Endothelial cell of umbilical vein (primary cell): ENCODE data around the gene PNMA8A. TPM values are rescaled to one million over a fixed set of nuclear protein-coding genes. Genes with fewer than 3 reads are reported as not detected.

Experiments
- BruUV-seq: library from RNA; stranded (reverse); fragments of 400-500 nt; replicated peaks from 2 replicates; lab custom pipeline; 2021; lab: Mats Ljungman, UMichigan
- CTCF ChIA-PET: fragments of 300-600, 350-600 bp; sonication (Branson Sonifier 250); formaldehyde crosslinking; loops from one replicate; lab custom pipeline; 2021; ENCODE audit warnings: antibody characterized with exemption, inconsistent platforms; lab: Charles Lee
- POLR2A ChIA-PET: fragments of 300-600, 350-600 bp; sonication (Branson Sonifier 250); formaldehyde crosslinking; loops from one replicate; lab custom pipeline; 2021; ENCODE audit warnings: antibody characterized with exemption, inconsistent platforms; lab: Charles Lee
- DNase-seq: peaks from one replicate; pipeline ENCODE4 v3.0.0-alpha.2; 2011; ENCODE audit warnings: low read depth, low spot score
- FAIRE-seq: peaks from 2 replicates; lab custom pipeline; 2011; peaks lifted over from hg19 to GRCh38; lab: Jason Lieb, UNC
- H2AFZ ChIP-seq: 2 replicates; pipeline ENCODE4 v1.6.0; 2012; ENCODE audit warnings: low read depth, low read length, control low read depth, inconsistent platforms
- H3K27ac ChIP-seq: 2 replicates; pipeline ENCODE4 v1.5.1; 2011; ENCODE audit warnings: low read depth, mild to moderate bottlenecking, control low read depth, low read length, moderate library complexity; ENCODE audit not compliant: insufficient read depth
- H3K27me3 ChIP-seq, 2 experiments: 2 replicates each; pipeline versions ENCODE4 v1.6.0 to v1.6.1; 2011; ENCODE audit warnings: low read length in 2 of 2, mixed read lengths in 1 of 2; ENCODE audit not compliant: control insufficient read depth in 2 of 2, insufficient read depth in 2 of 2
- H3K36me3 ChIP-seq, 2 experiments: 2 replicates in 1 of 2; 3 replicates in 1 of 2; pipeline ENCODE4 v1.5.1; 2011; ENCODE audit warnings: low read length in 2 of 2, mild to moderate bottlenecking in 1 of 2, moderate library complexity in 1 of 2; ENCODE audit not compliant: control insufficient read depth in 2 of 2, insufficient read depth in 2 of 2; ENCODE audit errors: extremely low read depth in 1 of 2
- H3K4me1 ChIP-seq: 3 replicates; pipeline ENCODE4 v1.5.1; 2011; ENCODE audit warnings: mild to moderate bottlenecking, low read length; ENCODE audit not compliant: control insufficient read depth, insufficient read depth; ENCODE audit errors: extremely low read depth
- H3K4me2 ChIP-seq: 2 replicates; pipeline ENCODE4 v1.6.1; 2011; ENCODE audit warnings: low read length, control low read depth, mixed read lengths; ENCODE audit not compliant: insufficient read depth
- H3K4me3 ChIP-seq, 3 experiments: fragments of 200-600 bp in 1 of 3; sonication (generic), shearing (Covaris generic) in 1 of 3; replicated peaks in 1 of 3; 2 replicates each; pipeline ENCODE4 v1.5.1; 2011 to 2016; ENCODE audit warnings: control low read depth in 3 of 3, low read length in 3 of 3, mild to moderate bottlenecking in 2 of 3, inconsistent platforms in 1 of 3, low read depth in 1 of 3, moderate library complexity in 1 of 3; ENCODE audit not compliant: insufficient read depth in 1 of 3
- H3K79me2 ChIP-seq: 2 replicates; pipeline ENCODE4 v1.6.0; 2012; ENCODE audit warnings: low read length, inconsistent platforms; ENCODE audit not compliant: control insufficient read depth, insufficient read depth
- H3K9ac ChIP-seq: replicated peaks from 2 replicates; pipeline ENCODE3; 2011; ENCODE audit warnings: low read length, control low read depth; ENCODE audit not compliant: insufficient read depth; ENCODE audit errors: extremely low read depth
- H3K9me1 ChIP-seq: replicated peaks from 3 replicates; pipeline ENCODE4 v1.6.0; 2011; ENCODE audit warnings: mild to moderate bottlenecking, low read length; ENCODE audit not compliant: control insufficient read depth, insufficient read depth; ENCODE audit errors: extremely low read depth
- H3K9me3 ChIP-seq: replicated peaks from 2 replicates; pipeline ENCODE4 v1.5.1; 2012; ENCODE audit warnings: low read length, inconsistent platforms; ENCODE audit not compliant: control insufficient read depth, insufficient read depth
- H4K20me1 ChIP-seq: replicated peaks from 2 replicates; pipeline ENCODE3; 2011; ENCODE audit warnings: mild to moderate bottlenecking, low read length; ENCODE audit not compliant: control insufficient read depth, insufficient read depth; ENCODE audit errors: extremely low read depth
- CTCF ChIP-seq, 2 donors: IDR thresholded peaks; 1 replicate in 1 of 2; 2 replicates in 1 of 2; pipeline ENCODE4 v1.5.1; 2011; ENCODE audit warnings: low read length in 2 of 2, mild to moderate bottlenecking in 2 of 2, moderate library complexity in 2 of 2, control low read depth in 1 of 2, inconsistent platforms in 1 of 2, low read depth in 1 of 2; ENCODE audit not compliant: insufficient read depth in 1 of 2; ENCODE audit errors: extremely low read depth in 1 of 2
- FOS ChIP-seq: IDR thresholded peaks from 2 replicates; pipeline ENCODE4 v1.6.1; 2011; ENCODE audit warnings: mild to moderate bottlenecking, low read length, moderate library complexity, borderline replicate concordance; ENCODE audit not compliant: insufficient read depth
- GATA2 ChIP-seq: IDR thresholded peaks from 2 replicates; pipeline ENCODE4 v1.7.0; 2011; ENCODE audit warnings: low read depth, mild to moderate bottlenecking, moderate library complexity, mixed read lengths, low read length; ENCODE audit not compliant: insufficient read length, insufficient read depth
- JUN ChIP-seq: IDR thresholded peaks from 2 replicates; pipeline ENCODE4 v1.6.1; 2011; ENCODE audit warnings: borderline replicate concordance, low read depth; ENCODE audit not compliant: insufficient read length, insufficient read depth
- MAX ChIP-seq: IDR thresholded peaks from 2 replicates; pipeline ENCODE4 v1.6.1; 2011; ENCODE audit not compliant: insufficient read depth, insufficient read length
- MYC ChIP-seq: IDR thresholded peaks from one replicate; pipeline ENCODE4 v1.6.1; 2011; ENCODE audit warnings: mild to moderate bottlenecking, low read depth, low read length
- POLR2A ChIP-seq: IDR thresholded peaks from 2 replicates; pipeline ENCODE4 v1.6.1; 2012; ENCODE audit warnings: low read depth, mild to moderate bottlenecking, control low read depth, low read length
- POLR2AphosphoS5 ChIP-seq: IDR thresholded peaks from 2 replicates; pipeline ENCODE4 v1.6.1; 2012; ENCODE audit warnings: low read depth, mild to moderate bottlenecking, control low read depth, low read length, moderate library complexity; ENCODE audit not compliant: insufficient read depth
- dilution Hi-C: fragments of 300-500 bp; cut with MboI; formaldehyde crosslinking; loops from one replicate; pipeline ENCODE4 v1.15.0; 2019; ENCODE audit warnings: low sequenced_read_pairs; ENCODE audit not compliant: extremely low pct_ligation_motif_present
- intact Hi-C: fragments of 100-400 bp; cut with micrococcal nuclease; formaldehyde crosslinking; loops from one replicate; pipeline ENCODE4 v1.10.0; 2022
- polyA plus RNA-seq, 4 experiments: library from polyadenylated mRNA; depleted of rRNA in 3 of 4; stranded (reverse) in 3 of 4; unstranded in 1 of 4; fragments of >200 nt; gene quantifications; 2 replicates each; pipeline versions ENCODE4 v1.2.1 to v1.2.3, GENCODE V29; 2011 to 2012; ENCODE audit warnings: missing spikeins in 1 of 4
- total RNA-seq: library from RNA; stranded (reverse); gene quantifications from 2 replicates; pipeline ENCODE4 v1.2.3, GENCODE V29; 2021

Gene PNMA8A
- total and polyA plus RNA-seq, 2 donors (not counting 3 experiments of a cell fraction or from before 2014, with no cell fraction given) = 0.25 to 0.27 TPM

- Histone ChIP-seq H3K27me3 (peaks cover 5 to 9% of the 10 kb centered on the region in 2 experiments), H3K9ac (no peak overlapping the region), H3K27ac (no peak overlapping the region), H4K20me1 (no peaks in the 10 kb centered on the region), H2AFZ (no peak overlapping the region), H3K4me2 (no peak overlapping the region), H3K4me3 (no peak overlapping the region), H3K9me1 (no peaks in the 10 kb centered on the region), H3K79me2 (no peaks in the 10 kb centered on the region), H3K4me1 (no peaks in the 10 kb centered on the region), H3K9me3 (no peaks in the 10 kb centered on the region), H3K36me3 (no peaks in the 10 kb centered on the region)
- intact Hi-C loops (no loop called here), dilution Hi-C loops (no loop called here)
- DNase-seq (no peak), FAIRE-seq (no peak)
- TF ChIP-seq JUN (no peak), MYC (no peak), POLR2A (no peak), POLR2AphosphoS5 (no peak), GATA2 (no peak), CTCF (IDR thresholded peaks at IDR 0.05; ENCODE audit: extremely low read depth in 1 of 2, insufficient read depth in 1 of 2, low read depth in 1 of 2, low read length in 2 of 2) (no peak), FOS (no peak), MAX (no peak)
- CTCF ChIA-PET = interaction anchor here (1.2 kb wide), 1 partner anchor 49 kb away, joined by 5 read pairs; no protein-coding TSS in a partner anchor
- POLR2A ChIA-PET = no interaction called here
- no TSS peak for BruUV-seq
Measured at GRCh38 chr19:46448601-46449000, 22.8 kb downstream of the PNMA8A start.
